NOMO-1 treated with dmso at 0.1 percent for 144 hours (cell line): ENCODE measurements around the gene C13orf42.
A peak's percentile ranks its signal among the peaks of the same experiment; 100 is the strongest.

ENCODE experiments used
- DNase-seq: peaks from one replicate; lab custom pipeline; 2025; ENCODE audit not compliant: unreplicated experiment; lab: John Stamatoyannopoulos, UW

The C13orf42 gene

DNA sequence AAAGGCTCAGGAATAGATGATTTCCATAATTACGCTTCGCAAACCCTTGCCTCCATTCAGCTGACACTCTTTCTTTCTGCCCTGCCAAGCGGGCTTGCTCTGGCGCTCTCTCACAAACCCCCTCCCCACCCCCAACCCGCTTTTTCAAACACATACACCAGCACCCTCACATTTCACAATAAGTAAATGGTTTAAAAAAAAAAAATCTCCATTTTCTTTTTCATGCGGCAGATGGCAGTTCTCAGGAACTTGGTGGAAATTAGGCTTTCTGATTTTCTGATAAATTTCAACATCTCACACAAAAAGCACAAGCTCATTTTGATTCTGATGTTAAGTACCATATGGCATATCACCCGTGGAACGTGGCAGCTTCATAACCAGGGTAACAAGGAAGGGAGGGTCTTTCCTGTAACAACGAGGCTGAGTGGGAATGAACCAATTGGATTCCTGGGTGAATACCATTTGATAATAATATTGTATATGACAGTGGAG, 43.8 kb downstream of the C13orf42 start:
- no peak for DNase-seq

DNA sequence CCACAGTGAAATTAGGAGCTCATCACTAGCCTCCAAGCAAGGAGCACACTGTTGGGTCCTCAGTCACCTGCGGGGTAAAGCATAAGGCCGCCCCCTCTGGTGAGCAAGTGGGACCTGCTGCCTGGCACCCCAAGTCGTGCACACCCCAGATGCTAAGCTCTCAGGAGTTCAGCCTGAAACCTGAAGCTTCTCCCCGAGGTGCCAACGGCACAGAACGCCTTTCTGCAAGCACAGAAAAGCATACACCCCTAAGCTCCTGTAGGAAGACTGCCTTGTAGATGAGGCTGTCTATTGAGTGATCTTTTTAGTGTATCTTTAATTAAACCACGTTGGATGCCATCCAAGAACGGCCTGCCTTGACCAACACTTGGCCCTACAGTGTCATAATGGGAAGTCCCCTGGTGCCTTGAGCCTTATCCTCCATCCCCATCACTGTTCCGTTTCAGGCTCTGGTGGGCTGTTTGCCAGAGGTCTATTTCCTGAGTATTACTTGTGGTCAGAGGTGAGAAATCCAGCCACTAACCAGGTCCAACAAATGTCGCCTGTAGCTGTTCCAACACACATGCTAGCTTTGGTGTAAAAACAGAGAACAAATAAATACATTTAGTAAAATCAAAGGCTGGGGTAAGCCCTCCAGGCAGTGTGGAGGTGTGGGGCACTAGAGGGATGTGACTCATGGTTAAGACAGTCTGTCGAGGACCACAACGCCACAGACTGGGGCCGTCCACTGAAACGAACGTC, 44.8 kb downstream of the C13orf42 start:
- DNase-seq = no peak

DNA sequence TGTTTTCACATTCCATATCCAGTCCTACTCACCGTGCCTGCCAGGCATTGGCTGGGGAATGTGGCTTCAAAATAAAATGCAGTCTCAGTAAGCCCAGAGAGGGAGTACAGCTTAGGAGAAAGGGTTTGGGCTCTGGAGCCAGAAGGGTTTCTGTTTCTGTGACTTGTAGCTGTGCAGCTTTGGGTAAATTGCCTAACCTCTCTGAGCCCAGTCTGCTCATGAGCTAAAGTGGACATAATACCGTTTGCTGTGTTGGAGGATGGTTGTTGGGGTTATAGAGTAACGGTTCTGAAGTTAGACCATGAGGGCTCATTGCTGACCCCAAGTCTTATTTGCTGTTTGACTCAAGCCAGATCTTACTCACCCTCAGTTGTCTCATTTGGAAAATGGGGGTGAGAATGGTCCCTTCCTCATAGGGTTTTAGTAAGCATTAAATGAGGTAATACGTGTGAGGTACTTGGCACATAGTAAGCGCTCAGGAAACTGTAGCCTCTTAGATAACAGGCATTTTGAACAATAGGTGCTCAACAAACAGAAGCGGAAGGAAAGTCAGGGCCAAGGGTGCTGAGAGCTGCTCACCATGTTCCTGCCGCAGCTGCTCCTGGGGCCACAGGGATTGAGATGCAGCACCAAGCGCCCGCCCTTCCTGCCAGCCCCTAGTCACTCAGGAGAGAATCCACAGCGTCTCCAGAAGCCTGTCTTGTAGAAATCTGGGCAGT, 45.5 kb downstream of the C13orf42 start:
- no peak for DNase-seq

DNA sequence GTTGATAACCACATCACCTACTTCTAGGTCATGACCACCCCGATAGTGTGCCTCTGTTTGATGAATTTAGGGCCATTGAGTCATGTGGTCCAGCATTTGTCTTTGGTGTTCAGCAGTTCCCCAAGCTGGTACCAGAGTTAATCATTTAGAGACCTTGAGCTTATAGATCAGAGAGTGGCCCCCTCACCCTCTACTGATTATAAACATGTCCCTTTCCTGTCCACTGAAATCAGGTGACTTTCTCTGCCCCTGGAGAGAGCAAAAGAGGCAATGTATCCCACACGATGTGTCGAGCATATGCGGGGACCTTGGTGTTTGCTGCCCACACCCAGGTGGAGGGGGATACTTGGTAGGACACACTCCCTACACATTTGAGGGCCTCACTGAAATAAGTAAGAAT, 46.3 kb downstream of the C13orf42 start:
- no peak for DNase-seq

DNA sequence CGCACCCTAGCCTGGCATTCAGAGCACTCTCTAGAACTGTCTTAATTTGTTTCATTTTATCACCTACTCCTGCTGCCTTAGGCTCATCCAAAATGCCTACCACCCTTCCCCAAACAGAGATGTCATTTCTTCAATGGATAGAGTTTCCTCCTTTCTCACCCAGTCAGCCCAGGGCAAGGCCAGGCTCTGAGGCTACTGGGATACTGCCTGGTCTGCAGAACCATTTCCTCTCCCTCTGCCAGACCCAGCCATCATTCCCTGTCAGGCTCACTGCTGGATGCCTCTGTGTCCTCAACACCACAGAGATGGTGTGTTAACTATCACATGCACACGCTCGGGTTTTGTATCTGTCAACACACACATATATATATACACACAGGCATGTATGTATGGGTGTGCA, 47.2 kb downstream of the C13orf42 start:
- no peak for DNase-seq

DNA sequence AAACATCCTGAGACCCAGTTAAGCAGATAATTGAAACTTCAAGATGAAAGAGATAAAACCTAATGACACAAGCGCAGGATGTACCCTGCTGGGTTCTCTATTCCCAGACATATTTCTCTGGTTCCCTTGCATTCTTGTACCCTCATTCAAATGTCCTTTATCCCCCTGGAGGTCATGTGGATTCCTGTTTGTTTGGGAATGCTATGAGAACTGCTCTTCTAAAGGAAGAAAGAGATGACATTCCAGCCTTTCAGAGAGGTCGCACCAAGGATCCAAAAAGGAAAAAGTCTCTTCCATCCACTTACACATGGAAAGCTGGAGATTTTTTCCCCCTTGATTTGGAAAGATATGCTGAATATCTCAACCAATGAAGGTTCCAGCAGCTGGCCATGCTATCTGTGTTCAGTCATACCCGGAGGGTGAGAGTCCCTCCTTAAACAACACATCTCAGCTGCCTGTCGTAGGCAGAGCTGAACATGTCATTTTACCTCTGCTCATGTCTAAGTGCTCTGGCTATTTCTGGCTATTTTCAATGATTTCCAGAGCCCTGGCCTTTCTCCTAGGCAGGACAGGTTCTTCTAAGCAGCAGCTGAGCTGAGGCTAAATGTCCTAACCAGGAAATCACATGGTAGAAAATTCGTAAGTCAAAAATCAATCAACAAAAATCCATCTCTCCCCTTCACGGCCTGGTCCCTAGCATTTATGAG, 52.5 kb downstream of the C13orf42 start:
- no peak for DNase-seq

DNA sequence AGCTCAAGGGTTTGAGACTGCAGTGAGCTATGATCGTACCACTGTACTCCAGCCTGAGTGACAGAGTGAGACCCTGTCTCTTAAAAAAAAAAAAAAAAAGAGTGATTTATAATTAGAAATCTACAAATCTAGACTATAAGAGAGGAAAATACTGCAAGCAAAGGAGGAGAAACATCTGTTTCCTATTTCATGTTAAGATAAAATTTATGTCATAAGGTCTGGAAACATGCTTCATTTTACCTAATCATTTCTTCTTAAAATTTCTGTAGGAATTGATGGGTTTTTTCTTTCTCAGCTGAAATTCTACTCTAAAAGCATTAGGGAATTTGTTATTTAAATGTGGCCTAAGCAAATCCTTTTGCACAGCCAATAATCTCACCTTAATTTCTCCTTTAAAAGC, 53.2 kb downstream of the C13orf42 start:
- DNase-seq = no peak

DNA sequence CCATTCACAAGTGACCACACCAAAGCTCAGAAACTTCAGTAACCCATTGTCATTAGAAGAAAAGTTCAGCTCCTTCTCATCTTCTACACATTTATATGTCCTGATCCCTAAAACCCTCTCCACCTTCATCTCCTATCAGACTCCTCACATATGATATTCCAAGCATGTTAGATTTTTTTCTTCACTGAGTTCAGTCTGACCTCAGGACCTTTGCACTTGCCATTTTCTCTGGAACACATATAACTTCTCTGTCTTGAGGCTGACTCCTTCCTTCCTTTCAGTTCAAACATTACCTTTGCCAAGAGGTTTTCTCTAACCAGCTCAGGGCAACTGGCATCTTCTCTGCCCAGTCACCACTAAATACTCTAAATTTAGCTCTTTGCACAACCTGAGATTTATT, 54.1 kb downstream of the C13orf42 start:
- DNase-seq = no peak

DNA sequence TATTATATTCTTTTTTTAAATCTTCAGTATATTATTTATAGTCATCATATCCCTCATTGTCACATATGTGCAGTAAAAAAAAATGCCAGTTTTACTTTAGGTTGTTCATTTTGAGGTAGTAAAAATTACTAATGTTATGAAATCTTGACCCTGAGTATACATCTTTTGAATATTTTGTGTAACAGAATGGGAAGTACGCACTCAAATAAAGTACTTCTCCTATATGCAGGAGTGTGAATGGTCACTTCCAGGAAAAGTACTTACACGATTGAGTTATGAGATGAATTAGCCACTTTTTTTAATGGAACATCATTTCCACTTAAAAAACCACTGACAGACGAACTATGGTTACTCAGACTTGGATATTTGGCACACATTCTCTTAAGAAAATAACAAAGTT, 58.5 kb downstream of the C13orf42 start:
- DNase-seq = no peak

DNA sequence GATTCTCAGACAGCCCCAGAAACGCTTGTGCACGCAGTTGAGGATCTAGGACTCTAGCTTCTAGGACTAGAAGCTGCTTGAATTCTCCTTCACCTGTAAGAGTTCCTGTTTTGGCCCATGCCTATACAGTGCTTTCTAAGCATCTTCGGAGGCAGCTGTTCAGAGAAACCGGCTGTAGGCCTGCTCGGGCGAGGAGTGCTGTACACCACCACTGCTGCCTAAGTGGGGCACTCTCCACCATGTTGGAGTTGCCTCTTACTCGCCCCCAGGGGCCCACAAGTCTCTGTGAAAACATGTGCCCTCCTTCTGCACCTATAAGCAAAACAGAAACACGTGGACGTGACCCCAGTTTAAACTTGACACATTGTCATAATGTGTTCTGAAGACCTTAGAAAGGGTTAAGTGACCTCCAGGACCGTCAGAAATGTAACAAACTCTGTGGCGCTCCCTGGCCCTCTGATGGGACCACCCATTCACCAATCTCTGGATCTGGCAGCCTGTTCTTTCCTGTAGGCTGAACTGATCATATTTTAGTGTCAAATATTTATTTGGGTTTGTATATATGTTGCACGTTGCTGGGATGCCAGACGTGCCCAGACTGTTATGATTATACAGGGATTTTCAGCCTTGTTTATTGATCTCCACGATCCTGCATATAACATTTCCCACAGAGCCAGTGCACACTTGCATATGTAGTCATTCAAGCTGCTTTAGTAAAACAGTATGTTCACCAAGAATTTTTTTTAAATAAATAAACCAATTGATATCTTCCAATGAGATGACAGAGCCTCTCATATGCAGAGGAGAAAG, 60.8 kb downstream of the C13orf42 start:
- no peak for DNase-seq

DNA sequence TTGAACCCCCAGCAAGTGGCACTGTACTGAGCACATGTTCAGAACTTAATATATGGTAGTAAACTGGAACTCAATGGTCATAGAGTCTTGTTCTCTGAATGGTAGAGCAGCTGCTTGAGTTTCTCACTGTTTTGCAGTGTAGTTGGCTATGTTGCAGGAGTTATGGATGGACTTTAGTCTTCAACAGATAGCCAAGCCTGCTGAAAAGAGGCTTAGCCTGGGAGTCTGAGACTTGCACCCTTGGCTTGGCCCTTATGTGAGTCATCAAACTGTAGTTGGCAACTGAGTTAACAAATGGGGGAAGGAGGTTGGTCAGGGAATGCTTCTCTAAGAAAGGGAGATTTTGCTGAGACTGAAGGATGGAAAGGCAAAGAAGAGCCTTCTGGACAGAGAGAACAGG, 62.5 kb downstream of the C13orf42 start:
- no peak for DNase-seq

DNA sequence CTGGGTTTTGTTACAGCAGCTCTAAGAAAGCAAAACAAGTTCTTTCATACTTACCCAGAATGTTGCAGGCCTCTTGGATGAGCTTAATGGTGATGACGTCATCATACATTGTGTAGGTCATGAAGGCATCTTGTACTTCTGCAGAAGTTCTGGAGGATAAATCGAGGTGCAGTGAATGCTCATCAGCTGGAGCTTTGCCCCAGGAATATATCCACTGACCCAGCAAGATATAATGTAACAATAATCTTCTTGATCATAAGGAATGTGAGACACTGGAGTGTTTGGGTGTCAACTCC, 63.0 kb downstream of the C13orf42 start:
- no peak for DNase-seq

DNA sequence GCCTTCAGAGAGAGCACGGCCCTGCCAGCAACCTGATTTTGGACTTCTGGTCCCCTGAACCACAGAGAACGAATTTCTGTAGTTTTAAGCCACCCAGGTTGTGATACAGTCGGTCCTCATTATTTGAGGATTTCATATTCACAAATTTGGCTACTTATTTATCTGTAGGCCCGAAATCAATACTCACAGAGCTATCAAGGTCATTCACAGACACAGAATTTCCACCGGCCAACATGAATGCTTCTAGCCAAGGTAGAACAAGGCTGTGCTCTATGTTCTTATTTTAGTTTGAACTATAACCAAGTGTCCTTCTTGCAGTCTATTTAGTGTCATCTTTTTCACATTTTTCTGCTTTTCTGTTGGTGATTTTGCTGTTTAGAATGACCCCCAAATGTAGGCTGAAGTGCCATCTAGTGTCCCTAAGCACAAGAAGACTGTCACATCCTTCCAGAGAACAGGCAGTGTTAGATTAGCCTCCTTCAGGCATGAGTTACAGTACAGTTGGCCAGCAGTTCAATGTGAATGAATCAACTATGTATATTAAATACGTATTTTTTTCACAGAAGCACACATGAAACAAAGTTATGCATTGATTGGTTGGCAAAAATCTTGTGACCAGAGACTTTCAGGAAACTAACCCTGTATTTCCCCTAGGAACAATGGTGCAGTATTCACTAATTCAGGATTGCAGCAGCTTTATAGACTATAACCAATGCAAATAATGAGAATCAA, 63.5 kb downstream of the C13orf42 start:
- peak; percentile 31 for DNase-seq

DNA sequence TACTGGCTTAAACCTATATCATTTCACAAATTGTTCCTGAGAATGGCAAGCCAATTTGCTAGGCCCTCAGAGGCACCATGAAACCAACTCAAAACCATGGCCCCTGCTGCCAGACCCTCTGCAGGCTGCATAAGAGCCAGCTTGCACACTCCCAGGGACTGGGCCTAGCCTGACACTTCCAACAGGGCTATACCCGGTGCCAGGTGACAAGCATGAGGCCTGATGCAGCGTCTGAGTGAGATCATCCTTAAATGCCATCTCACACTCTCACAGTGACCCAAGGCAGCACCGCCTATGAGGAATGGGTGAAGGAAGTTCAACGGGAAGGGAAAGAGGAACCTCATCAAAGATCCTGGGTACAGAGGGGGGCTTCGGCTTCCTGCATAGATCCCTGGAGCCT, 65.6 kb downstream of the C13orf42 start:
- no peak for DNase-seq

DNA sequence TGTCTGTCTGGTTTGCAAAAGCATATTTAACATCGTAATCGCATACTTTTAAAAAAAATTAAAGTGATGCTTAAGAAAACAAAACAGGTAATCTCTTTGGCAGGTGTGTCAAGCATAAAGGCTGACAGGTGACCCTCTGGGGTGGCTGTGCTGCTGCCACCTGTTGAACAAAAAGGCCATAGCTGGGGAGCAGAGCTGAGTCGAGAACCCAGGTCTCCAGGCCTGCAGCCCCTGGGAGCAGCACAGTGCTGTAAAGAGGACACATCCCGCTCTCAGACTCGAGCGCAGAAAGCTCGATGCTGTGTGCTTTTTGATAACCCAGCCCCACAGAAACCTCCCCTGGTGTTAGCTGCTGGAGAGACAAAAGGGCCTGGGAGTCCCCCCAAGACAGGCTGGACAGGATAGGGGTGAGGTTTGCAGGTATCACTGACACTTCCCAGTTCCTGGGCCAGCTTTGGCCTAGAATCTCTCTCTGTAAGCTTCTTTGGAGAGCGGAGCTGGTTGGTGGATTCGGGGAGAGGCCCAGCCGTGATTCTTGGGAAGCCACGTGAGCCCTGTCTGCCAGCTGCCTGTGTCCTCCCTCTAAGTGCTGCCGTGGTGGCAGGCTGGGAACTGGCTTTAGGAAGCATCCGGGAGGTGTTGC, 66.9 kb downstream of the C13orf42 start:
- DNase-seq = no peak

DNA sequence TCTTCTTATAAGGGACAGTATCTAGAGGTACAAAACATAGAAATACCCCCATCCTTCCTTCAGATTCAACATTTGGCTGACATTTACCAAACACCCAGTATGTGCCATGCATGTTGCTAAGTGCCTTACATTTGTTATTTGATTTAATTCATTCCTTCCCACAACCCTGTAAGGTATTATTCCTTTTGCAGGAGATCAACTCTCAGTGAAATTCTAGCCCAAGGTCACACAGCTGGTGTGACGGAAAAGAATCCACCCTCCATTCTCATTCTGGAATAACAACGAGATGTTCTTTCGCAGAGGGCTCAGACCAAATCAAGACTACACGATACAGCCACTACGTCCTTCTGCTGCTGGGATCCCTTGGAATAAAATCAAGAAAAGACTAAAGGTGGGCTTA, 67.8 kb downstream of the C13orf42 start:
- DNase-seq = no peak

DNA sequence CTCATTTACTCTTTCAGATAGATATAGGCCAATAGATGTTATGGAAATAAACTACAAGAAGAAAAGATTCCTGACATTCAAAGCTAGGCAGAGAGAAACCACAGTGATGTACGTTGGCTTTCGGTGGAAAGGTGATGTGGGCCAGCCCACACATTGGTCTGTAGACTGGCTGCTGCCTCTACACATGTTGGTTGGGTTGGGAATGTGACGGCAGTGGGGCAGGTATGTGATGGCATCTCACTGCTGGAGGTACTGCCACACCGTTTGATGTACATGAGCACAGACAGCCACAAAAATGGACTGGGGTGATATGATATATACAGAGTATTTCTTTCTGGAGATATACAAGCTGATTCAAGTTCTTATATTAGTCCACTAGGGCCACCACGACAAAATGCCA, 69.4 kb downstream of the C13orf42 start:
- no peak for DNase-seq

DNA sequence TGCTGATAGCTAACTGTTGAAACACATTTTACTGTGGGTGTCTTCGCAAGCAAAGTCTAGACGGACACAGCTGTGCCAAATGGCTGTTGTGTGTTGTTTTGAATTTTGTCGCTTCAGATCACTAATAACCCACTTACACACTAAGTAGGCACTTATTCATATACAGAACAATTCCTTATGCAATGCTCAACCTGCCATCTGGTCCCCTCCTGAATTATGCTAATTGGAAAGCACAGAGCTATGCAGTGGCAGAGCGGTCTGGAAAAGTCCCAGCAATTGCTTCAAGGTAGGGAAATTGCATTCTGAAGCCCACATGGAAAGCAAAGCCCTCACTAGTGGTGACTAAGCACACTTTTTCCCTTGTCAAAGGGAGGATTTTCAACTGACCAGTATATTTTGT, 69.9 kb downstream of the C13orf42 start:
- no peak for DNase-seq

DNA sequence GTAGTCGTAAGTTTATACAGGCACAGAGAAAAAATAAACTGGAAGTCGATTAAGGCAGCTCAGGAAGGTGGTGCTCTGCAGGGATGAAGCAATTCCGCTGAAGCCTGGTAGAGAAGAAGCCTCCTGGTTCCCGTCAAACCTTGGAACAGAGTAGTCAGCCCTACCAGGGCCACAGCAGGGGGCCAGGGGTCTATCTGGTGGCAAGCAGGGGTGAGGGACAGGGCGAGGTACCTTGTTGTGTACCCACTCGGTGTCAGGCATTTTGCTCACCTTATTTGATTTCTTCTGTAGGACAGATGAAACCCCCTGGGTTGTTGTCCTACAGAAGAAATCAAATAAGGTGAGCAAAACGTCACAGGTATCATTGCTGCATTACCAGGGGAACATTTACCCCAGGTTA, 70.6 kb downstream of the C13orf42 start:
- no peak for DNase-seq

DNA sequence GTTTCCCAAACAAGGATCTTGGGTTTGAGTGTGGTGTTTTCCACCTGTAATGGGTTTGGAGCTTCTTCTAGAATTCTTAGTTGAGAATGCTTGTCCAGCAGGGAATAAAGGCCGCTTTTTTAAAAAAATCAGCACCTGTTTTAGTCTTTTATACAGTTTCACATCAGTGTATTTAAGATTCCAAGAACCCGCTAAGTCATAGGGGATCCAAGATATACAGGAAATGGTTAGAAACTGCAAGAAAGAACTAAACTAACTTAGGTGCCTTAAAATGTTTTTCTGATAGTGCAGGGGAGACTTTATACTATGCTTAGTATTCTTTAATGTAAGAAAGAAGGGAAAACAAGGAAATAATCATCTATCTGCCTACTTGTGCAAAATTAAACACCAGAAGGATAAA, 74.7 kb downstream of the C13orf42 start:
- no peak for DNase-seq
